ENCODE measurements around the gene MGMT. TPM values are rescaled to one million over a fixed set of nuclear protein-coding genes. Genes with fewer than 3 reads are reported as not detected.

MGMT gene
- total and polyA plus RNA-seq, 7 donors: 4.2 to 13.3 (median 7.5) TPM

- Histone ChIP-seq H3K4me3 (no peak overlapping the region), H3K9me3 (peaks cover 42% of the 10 kb centered on the region), H3K36me3 (ENCODE audit: insufficient read depth in 1 of 2, low read depth in 1 of 2) (no peaks in the 10 kb centered on the region), H3K27ac (no peak overlapping the region), H3K4me1 (peaks cover 4% of the 10 kb centered on the region), H3K27me3 (ENCODE audit: insufficient read depth in 3 of 3, low read length in 2 of 3) (no peaks in the 10 kb centered on the region)
- intact Hi-C loops (cut with DNase I): no loop called here
- no peak for ATAC-seq
- DNase-seq: no peak
- WGBS, 3 donors: 46 to 53% (median 49%) methylated on average over 3 of the region's 3 CpGs
- TF ChIP-seq CTCF (IDR thresholded peaks at IDR 0.05): no peak
These were observed 19.8 kb downstream of the MGMT start for GRCh38 chr10:129486805-129487204.

- Histone ChIP-seq H3K9me3 (peaks cover 22% of the 10 kb centered on the region), H3K27me3 (ENCODE audit: insufficient read depth in 3 of 3, low read length in 2 of 3) (no peaks in the 10 kb centered on the region), H3K4me3 (no peak overlapping the region), H3K27ac (no peak overlapping the region), H3K36me3 (ENCODE audit: insufficient read depth in 1 of 2, low read depth in 1 of 2) (no peaks in the 10 kb centered on the region), H3K4me1 (peaks cover 9% of the 10 kb centered on the region)
- 95 to 96% (median 96%) methylated on average over 5 of the region's 5 CpGs for WGBS, 3 donors
- ATAC-seq (no peak), DNase-seq (no peak)
- no peak for TF ChIP-seq CTCF (IDR thresholded peaks at IDR 0.05)
- intact Hi-C loops (cut with DNase I): no loop called here
These were observed 24.2 kb downstream of the MGMT start for GRCh38 chr10:129491123-129491734.

GRCh38 chr10:129494176-129494575, 27.1 kb downstream of the MGMT start:
- peaks cover 9% of the 10 kb centered on the region for H3K4me1 ChIP-seq
- H3K27me3 ChIP-seq (ENCODE audit: insufficient read depth in 3 of 3, low read length in 2 of 3): no peaks in the 10 kb centered on the region
- H3K9me3 ChIP-seq: peaks cover 22% of the 10 kb centered on the region
- no peak overlapping the region for H3K27ac ChIP-seq
- no peak for TF ChIP-seq CTCF (IDR thresholded peaks at IDR 0.05)
- no peaks in the 10 kb centered on the region for H3K36me3 ChIP-seq (ENCODE audit: insufficient read depth in 1 of 2, low read depth in 1 of 2)
- no peak for DNase-seq
- 93 to 94% (median 94%) methylated on average over 3 of the region's 3 CpGs for WGBS, 3 donors
- intact Hi-C loops (cut with DNase I): no loop called here
- no peak for ATAC-seq
- no peak overlapping the region for H3K4me3 ChIP-seq

GRCh38 chr10:129494740-129495139, 27.7 kb downstream of the MGMT start:
- H3K27ac ChIP-seq: no peak overlapping the region
- H3K9me3 ChIP-seq: peaks cover 22% of the 10 kb centered on the region
- TF ChIP-seq CTCF (IDR thresholded peaks at IDR 0.05): no peak
- H3K36me3 ChIP-seq (ENCODE audit: insufficient read depth in 1 of 2, low read depth in 1 of 2): no peaks in the 10 kb centered on the region
- peaks cover 9% of the 10 kb centered on the region for H3K4me1 ChIP-seq
- 73% methylated on average over 5 of the region's 5 CpGs for WGBS, 3 donors
- no peaks in the 10 kb centered on the region for H3K27me3 ChIP-seq (ENCODE audit: insufficient read depth in 3 of 3, low read length in 2 of 3)
- intact Hi-C loops (cut with DNase I): no loop called here
- ATAC-seq: no peak
- H3K4me3 ChIP-seq: no peak overlapping the region
- no peak for DNase-seq

GRCh38 chr10:129495256-129495655, 28.2 kb downstream of the MGMT start:
- WGBS, 3 donors: 61 to 69% (median 65%) methylated on average over 6 of the region's 6 CpGs
- no peaks in the 10 kb centered on the region for H3K36me3 ChIP-seq (ENCODE audit: insufficient read depth in 1 of 2, low read depth in 1 of 2)
- peaks cover 9% of the 10 kb centered on the region for H3K4me1 ChIP-seq
- intact Hi-C loops (cut with DNase I): no loop called here
- no peak overlapping the region for H3K27ac ChIP-seq
- ATAC-seq (no peak), DNase-seq (no peak)
- peaks cover 20% of the 10 kb centered on the region for H3K9me3 ChIP-seq
- H3K27me3 ChIP-seq (ENCODE audit: insufficient read depth in 3 of 3, low read length in 2 of 3): no peaks in the 10 kb centered on the region
- no peak for TF ChIP-seq CTCF (IDR thresholded peaks at IDR 0.05)
- H3K4me3 ChIP-seq: no peak overlapping the region
